Measurements from ENCODE around the gene CD34.

GRCh38 chr1:207872621-207873020 lies 38.3 kb downstream of the CD34 start:
- no peak for TF ChIP-seq POLR2A (IDR thresholded peaks at IDR 0.05; ENCODE audit: low read length)
- no peak for TF ChIP-seq GATA1 (IDR thresholded peaks at IDR 0.05; ENCODE audit: low read depth, low read length)
